MCF 10A (cell line): ENCODE measurements around the gene RPTOR. TPM values are rescaled to one million over a fixed set of nuclear protein-coding genes. Genes with fewer than 3 reads are reported as not detected.
A peak's percentile ranks its signal among the peaks of the same experiment; 100 is the strongest.

Experiments used
- BruUV-seq: library from RNA; stranded (reverse); fragments of 400-500 nt; replicated peaks from 2 replicates; lab custom pipeline; 2021; lab: Mats Ljungman, UMichigan
- CTCF ChIA-PET: fragments of 300-600 bp; sonication (Branson Sonifier 250); formaldehyde crosslinking; extraction: SDS; loops from one replicate; lab custom pipeline; 2021; ENCODE audit warnings: antibody characterized with exemption, inconsistent platforms; lab: Yijun Ruan, JAX
- POLR2A ChIA-PET: fragments of 300-600, 350-650 bp; sonication (Branson Sonifier 250); formaldehyde crosslinking; extraction: SDS; loops from one replicate; lab custom pipeline; 2020; ENCODE audit warnings: antibody characterized with exemption, inconsistent platforms; lab: Yijun Ruan, JAX
- DNase-seq: peaks from one replicate; pipeline ENCODE4 v3.0.0-alpha.2; 2018; ENCODE audit not compliant: unreplicated experiment
- H3K27ac Mint-ChIP-seq: one replicate; pipeline ENCODE4 v1.8.0; 2022; ENCODE audit warnings: mild to moderate bottlenecking, low read depth, mixed read lengths; ENCODE audit not compliant: unreplicated experiment
- H3K27me3 Mint-ChIP-seq: one replicate; pipeline ENCODE4 v1.8.0; 2022; ENCODE audit warnings: mixed read lengths; ENCODE audit not compliant: insufficient read depth, unreplicated experiment
- H3K36me3 Mint-ChIP-seq: one replicate; pipeline ENCODE4 v1.8.0; 2022; ENCODE audit warnings: mild to moderate bottlenecking, moderate library complexity, mixed read lengths; ENCODE audit not compliant: insufficient read depth, unreplicated experiment
- H3K4me1 Mint-ChIP-seq: one replicate; pipeline ENCODE4 v1.8.0; 2022; ENCODE audit warnings: mixed read lengths; ENCODE audit not compliant: insufficient read depth, unreplicated experiment
- H3K4me3 Mint-ChIP-seq: one replicate; pipeline ENCODE4 v1.8.0; 2022; ENCODE audit warnings: mild to moderate bottlenecking, moderate library complexity, mixed read lengths; ENCODE audit not compliant: unreplicated experiment
- H3K9me3 Mint-ChIP-seq: one replicate; pipeline ENCODE4 v1.8.0; 2022; ENCODE audit warnings: mixed read lengths; ENCODE audit not compliant: unreplicated experiment
- CTCF ChIP-seq: fragments of 200-600 bp; IDR thresholded peaks from one replicate; pipeline ENCODE4 v1.8.0; 2022; ENCODE audit warnings: antibody characterized with exemption, mild to moderate bottlenecking; ENCODE audit not compliant: unreplicated experiment
- intact Hi-C: fragments of 100-400 bp; cut with micrococcal nuclease; formaldehyde crosslinking; loops from 2 replicates; pipeline ENCODE4 v1.14.1; 2022
- total RNA-seq: library from RNA; stranded (reverse); gene quantifications from 2 replicates; pipeline ENCODE4 v1.2.3, GENCODE V29; 2022

Gene RPTOR
- total RNA-seq, 1 experiment from 2014 or later, result 41.3 TPM

GRCh38 chr17:80824549-80825470, 280.2 kb downstream of the RPTOR start:
- Mint-ChIP-seq H3K36me3 (peaks cover 26% of the 10 kb centered on the region), H3K4me3 (no peak overlapping the region), H3K9me3 (no peaks in the 10 kb centered on the region), H3K4me1 (peaks cover 21% of the 10 kb centered on the region), H3K27me3 (no peaks in the 10 kb centered on the region), H3K27ac (no peak overlapping the region)
- no peak for DNase-seq
- ChIA-PET CTCF (no interaction called here), POLR2A (interaction anchor here (1.0 kb wide), 1 partner anchor 19 kb away, joined by 3 read pairs; no protein-coding TSS in a partner anchor)
- BruUV-seq, result no TSS peak
- intact Hi-C loops, result no loop called here
- TF ChIP-seq CTCF, result no peak

- BruUV-seq, result no TSS peak
- TF ChIP-seq CTCF, result no peak
- Mint-ChIP-seq H3K27ac (no peak overlapping the region), H3K27me3 (no peaks in the 10 kb centered on the region), H3K9me3 (no peaks in the 10 kb centered on the region), H3K4me1 (peaks cover 27% of the 10 kb centered on the region), H3K4me3 (no peak overlapping the region), H3K36me3 (peaks cover 17% of the 10 kb centered on the region)
- DNase-seq, result peak; percentile 14
- ChIA-PET POLR2A (interaction anchor here (0.6 to 2.3 kb wide), 5 partner anchors 15 to 269 kb away, joined by 3 to 6 read pairs (median 4); no protein-coding TSS in a partner anchor), CTCF (interaction anchor here (2.4 kb wide), 1 partner anchor 73 kb away, joined by 12 read pairs; no protein-coding TSS in a partner anchor)
- intact Hi-C loops, result no loop called here
Observed at GRCh38 chr17:80825471-80826345, 281.1 kb downstream of the RPTOR start.

- ChIA-PET CTCF (interaction anchor here (0.8 to 2.4 kb wide), 3 partner anchors 72 to 354 kb away, joined by 3 to 12 read pairs (median 3); no protein-coding TSS in a partner anchor), POLR2A (interaction anchor here (0.6 to 2.3 kb wide), 12 partner anchors 13 to 372 kb away, joined by 3 to 7 read pairs (median 3); no protein-coding TSS in a partner anchor)
- Mint-ChIP-seq H3K27me3 (no peaks in the 10 kb centered on the region), H3K27ac (peak overlapping the region; percentile 87), H3K9me3 (no peaks in the 10 kb centered on the region), H3K4me1 (peaks cover 27% of the 10 kb centered on the region), H3K36me3 (peaks cover 16% of the 10 kb centered on the region), H3K4me3 (peak overlapping the region; percentile 60)
- no peak for TF ChIP-seq CTCF
- intact Hi-C loops, result no loop called here
- DNase-seq, result no peak
- no TSS peak for BruUV-seq
Observed at GRCh38 chr17:80826346-80826954, 281.8 kb downstream of the RPTOR start.
